GM13976 (cell line): ENCODE results near the gene KLF15.

Experiments
- DNase-seq: peaks from one replicate; pipeline ENCODE4 v3.0.0; 2012; ENCODE audit warnings: low spot score
- CTCF ChIP-seq: IDR thresholded peaks from 2 replicates; pipeline ENCODE4 v1.5.1; 2012; ENCODE audit warnings: borderline replicate concordance, mild to moderate bottlenecking; ENCODE audit not compliant: insufficient read depth; ENCODE audit errors: extremely low read depth, missing control alignments, control extremely low read depth
- in situ Hi-C: fragments of 300-500 bp; cut with MboI; formaldehyde crosslinking; loops from one replicate; pipeline ENCODE4 v1.12.0; 2022; ENCODE audit warnings: low sequenced_read_pairs, mixed read lengths, inconsistent platforms; ENCODE audit not compliant: unreplicated experiment

Gene KLF15

DNA sequence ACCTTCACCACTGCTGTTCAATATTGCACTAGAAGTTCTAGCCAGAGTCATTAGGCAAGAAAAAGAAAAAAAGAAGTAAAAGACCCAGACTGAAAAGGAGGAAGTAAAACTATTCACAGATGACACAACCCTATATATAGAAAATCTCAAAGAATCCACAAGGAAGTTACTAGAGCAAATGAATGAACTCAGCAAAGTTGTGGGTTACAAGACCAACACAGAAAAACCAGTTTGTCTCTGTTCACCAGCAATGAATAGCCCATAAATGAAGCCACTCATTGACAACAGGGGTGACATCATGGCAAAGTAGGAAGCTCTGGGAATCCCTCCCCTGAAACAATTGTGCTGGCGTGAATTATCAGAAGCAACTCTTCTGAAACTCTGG lies 42.1 kb upstream of the KLF15 start:
- in situ Hi-C loops = no loop called here
- TF ChIP-seq CTCF = no peak
- DNase-seq = peak; percentile 60

DNA sequence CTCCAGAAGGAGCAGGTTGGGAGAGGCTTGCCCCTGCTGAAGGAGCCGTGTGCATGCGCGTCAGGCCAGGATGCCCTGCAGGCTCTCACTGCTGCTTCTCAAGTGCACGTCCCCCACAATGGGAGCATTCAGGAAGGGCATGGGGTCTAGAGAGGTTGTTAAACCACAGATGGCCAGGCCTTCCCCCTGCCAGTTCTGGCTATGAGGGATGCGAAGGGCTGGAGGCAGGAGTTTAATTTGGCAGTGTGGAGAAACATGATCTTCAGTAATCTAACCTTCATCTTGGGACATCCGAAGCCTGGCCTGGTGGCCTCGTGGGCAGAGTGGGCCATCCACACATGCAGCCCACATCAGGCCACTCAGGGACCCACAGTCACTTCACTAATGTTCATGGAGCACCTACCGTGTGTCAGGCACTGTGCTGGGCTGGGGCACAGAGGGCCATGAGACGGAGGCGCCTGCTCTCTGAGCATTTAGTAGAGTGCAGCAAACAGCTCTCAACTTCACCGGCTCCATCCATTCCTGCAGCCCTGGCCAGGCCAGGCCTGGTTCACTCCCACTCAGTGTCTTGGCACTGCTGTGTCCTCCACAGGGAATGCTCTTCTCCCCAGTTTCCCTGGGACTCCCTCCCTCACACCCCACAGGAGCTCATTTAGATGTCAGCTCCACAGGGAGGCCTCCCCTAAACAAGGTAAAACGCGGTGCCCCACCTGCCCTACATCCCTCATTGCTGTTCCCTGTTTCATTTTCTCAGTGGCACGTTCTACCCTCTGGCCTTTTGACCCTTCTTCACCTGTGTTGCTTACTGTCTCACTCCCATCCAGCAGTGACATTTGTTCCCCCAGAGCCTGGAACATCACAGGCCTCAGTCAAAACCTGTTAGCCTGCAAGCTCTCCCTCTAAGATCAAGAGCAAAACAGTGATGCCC lies 41.5 kb upstream of the KLF15 start:
- no peak for TF ChIP-seq CTCF
- no peak for DNase-seq
- in situ Hi-C loops = no loop called here

- in situ Hi-C loops = no loop called here
- no peak for DNase-seq
- no peak for TF ChIP-seq CTCF
Measured at GRCh38 chr3:126397610-126398422, 40.6 kb upstream of the KLF15 start.

- no peak for DNase-seq
- in situ Hi-C loops = no loop called here
Measured at GRCh38 chr3:126396536-126396935, 39.3 kb upstream of the KLF15 start.

DNA sequence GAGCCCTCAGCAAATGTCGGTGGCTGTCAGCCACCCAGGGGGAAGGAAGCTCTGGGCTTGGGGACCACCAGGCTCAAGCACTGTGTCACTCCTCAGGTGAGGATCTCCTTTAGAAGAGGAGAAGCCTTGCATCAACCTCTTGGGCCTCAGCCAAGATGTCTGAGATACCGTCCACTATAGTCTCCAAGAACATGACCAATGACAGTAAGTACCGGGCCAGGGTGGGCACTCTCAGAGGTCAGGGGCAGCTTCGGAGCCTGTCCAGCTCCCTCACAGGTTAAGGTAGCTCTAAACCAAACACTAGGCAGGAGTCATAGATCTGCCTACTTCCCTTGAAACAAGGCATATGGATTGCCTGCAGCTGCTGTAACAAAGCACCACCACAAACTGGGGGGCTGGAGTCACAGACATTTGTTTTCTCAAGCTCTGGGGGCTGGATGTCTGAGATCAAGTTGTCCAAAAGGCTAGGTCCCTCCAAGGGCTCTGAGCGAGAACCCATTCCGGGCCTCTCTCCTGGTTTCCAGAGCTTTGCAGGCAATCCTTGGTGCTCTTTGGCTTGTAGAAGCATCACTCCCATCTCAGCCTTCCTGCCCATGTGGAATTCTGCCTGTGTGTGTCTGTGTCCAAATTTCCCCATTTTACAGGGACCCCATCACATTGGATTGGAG lies 38.8 kb upstream of the KLF15 start:
- DNase-seq = no peak
- no peak for TF ChIP-seq CTCF
- in situ Hi-C loops = no loop called here

More at GRCh38 chr3:126396536-126396935, 39.3 kb upstream of the KLF15 start:
- TF ChIP-seq CTCF = no peak

DNA sequence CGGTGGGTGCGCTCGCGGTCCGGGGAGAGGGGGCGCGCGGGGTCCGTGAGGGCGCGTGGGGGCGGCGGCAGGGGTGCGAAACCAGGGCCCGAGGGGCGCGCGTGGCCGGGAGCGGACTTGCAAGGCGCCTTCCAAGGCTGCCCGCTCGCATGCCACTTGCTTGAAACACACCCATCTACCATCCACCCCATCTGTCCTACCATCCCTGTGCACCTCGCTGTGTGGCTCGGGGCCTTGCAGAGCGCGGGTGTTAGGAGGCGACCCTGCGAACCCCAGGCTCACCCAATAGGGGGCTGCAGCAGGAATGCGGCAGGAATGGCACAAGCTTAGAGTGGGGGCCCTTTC lies 37.7 kb upstream of the KLF15 start:
- in situ Hi-C loops = no loop called here
- no peak for DNase-seq
- no peak for TF ChIP-seq CTCF
